Testis (tissue), 3 donors: ENCODE results near the gene ATP2C1. TPM values are rescaled to one million over a fixed set of nuclear protein-coding genes. Genes with fewer than 3 reads are reported as not detected.
"Not testable (repeated sequence)": the region's sequence is repeated elsewhere in the genome, so short reads cannot be mapped to it uniquely, and the experiment has no call there.

ENCODE experiments used
- DNase-seq: peaks from one replicate; pipeline ENCODE4 v3.0.0-alpha.2; 2019
- H3K27ac ChIP-seq, 2 donors: fragments of 200-600 bp; sonication (generic); one replicate each; pipeline ENCODE4 v1.5.1; 2019
- H3K27me3 ChIP-seq: fragments of 200-600 bp; sonication (generic); one replicate; pipeline ENCODE4 v1.5.1; 2019
- H3K36me3 ChIP-seq: fragments of 200-600 bp; sonication (generic); one replicate; pipeline ENCODE4 v1.5.1; 2017; ENCODE audit warnings: low read depth; ENCODE audit errors: missing control alignments
- H3K4me1 ChIP-seq: fragments of 200-600 bp; sonication (generic); one replicate; pipeline ENCODE4 v1.5.1; 2019
- H3K4me3 ChIP-seq, 2 donors: fragments of 200-600 bp; sonication (generic); one replicate each; pipeline ENCODE4 v1.5.1; 2017 to 2019
- H3K9me3 ChIP-seq: fragments of 200-600 bp; sonication (generic); one replicate; pipeline ENCODE4 v1.5.1; 2017
- POLR2A ChIP-seq: fragments of 450-650 bp; IDR thresholded peaks from one replicate; pipeline ENCODE4 v1.6.1; 2017; ENCODE audit warnings: antibody characterized with exemption, mild to moderate bottlenecking, moderate library complexity
- WGBS, 2 donors: methylation state at CpG; one replicate each; pipeline ENCODE4 v1.1.5; 2018; 5-methylcytosine and 5-hydroxymethylcytosine counted together
- intact Hi-C: fragments of 100-400 bp; cut with DNase I; formaldehyde crosslinking; loops from one replicate; pipeline ENCODE4 v1.15.1; 2023; ENCODE audit warnings: low total_unique reads
- polyA plus RNA-seq: library from polyadenylated mRNA; stranded (reverse); fragments of 350-450 nt; fragmentation: Illumina TruSeq; extraction: RNeasy Lipid Tissue Mini Kit (QIAGEN cat#74804); gene quantifications from one replicate; pipeline ENCODE4 v1.2.3, GENCODE V29; 2014; ENCODE audit warnings: low read depth, low replicate concordance; ENCODE audit not compliant: insufficient read depth
- total RNA-seq, 2 donors: library from RNA; depleted of rRNA; stranded (reverse); fragments of >200 nt; gene quantifications; one replicate each; pipeline ENCODE4 v1.2.3, GENCODE V29; 2016
- TF ChIP-seq, protein P1 (sequence below), 3 experiments: fragments of 450-650 bp in 2 of 3; fragments of 200-600 bp in 1 of 3; sonication (generic) in 1 of 3; IDR thresholded peaks; one replicate each; pipeline ENCODE4 v1.5.1; 2016 to 2019; ENCODE audit warnings: antibody characterized with exemption in 3 of 3, mild to moderate bottlenecking in 2 of 3, moderate library complexity in 1 of 3

Gene ATP2C1
- total and polyA plus RNA-seq, 3 donors from 2014 or later: 51.0 to 103 (median 88.0) TPM

DNA sequence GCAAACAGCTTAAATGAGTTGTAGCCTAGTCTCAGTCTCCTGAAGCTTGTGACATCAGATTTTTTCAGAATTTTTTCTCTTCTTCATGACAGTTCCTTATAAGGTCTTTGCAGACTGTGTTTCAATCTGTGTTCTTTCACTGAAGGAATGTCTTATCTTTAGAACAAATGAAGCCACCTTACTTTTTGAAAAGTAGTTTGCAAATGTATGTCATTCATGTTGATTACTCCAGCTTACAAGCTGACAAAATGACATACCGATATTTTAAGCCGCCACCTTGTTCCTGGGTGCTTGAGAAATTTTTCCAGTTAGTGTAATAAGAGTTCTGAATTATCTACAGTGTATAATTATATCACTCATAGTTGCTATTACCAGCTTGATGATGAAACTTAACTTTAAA is 75.7 kb downstream of the ATP2C1 start:
- 81 to 88% methylated on average over 2 of the region's 2 CpGs for WGBS, 2 donors
- Histone ChIP-seq H3K27ac (peak overlapping the region in 1 of 2 donors; percentile 10), H3K36me3 (no peaks in the 10 kb centered on the region), H3K27me3 (no peaks in the 10 kb centered on the region), H3K4me1 (no peaks in the 10 kb centered on the region), H3K4me3 (no peak overlapping the region), H3K9me3 (no peaks in the 10 kb centered on the region)
- no peak for DNase-seq
- intact Hi-C loops: no loop called here
- no peak for TF ChIP-seq POLR2A
- TF ChIP-seq, protein P1, sequence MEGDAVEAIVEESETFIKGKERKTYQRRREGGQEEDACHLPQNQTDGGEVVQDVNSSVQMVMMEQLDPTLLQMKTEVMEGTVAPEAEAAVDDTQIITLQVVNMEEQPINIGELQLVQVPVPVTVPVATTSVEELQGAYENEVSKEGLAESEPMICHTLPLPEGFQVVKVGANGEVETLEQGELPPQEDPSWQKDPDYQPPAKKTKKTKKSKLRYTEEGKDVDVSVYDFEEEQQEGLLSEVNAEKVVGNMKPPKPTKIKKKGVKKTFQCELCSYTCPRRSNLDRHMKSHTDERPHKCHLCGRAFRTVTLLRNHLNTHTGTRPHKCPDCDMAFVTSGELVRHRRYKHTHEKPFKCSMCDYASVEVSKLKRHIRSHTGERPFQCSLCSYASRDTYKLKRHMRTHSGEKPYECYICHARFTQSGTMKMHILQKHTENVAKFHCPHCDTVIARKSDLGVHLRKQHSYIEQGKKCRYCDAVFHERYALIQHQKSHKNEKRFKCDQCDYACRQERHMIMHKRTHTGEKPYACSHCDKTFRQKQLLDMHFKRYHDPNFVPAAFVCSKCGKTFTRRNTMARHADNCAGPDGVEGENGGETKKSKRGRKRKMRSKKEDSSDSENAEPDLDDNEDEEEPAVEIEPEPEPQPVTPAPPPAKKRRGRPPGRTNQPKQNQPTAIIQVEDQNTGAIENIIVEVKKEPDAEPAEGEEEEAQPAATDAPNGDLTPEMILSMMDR (IDR thresholded peaks at IDR 0.05): no peak

GRCh38 chr3:130971208-130971607 is 77.3 kb downstream of the ATP2C1 start:
- DNase-seq: no peak
- intact Hi-C loops: no loop called here
- TF ChIP-seq, protein P1 (IDR thresholded peaks at IDR 0.05): no peak
- TF ChIP-seq POLR2A: no peak
- H3K36me3 ChIP-seq: no peaks in the 10 kb centered on the region
- H3K4me3 ChIP-seq: no peak overlapping the region
- no peak overlapping the region for H3K27ac ChIP-seq
- no peaks in the 10 kb centered on the region for H3K9me3 ChIP-seq
- H3K27me3 ChIP-seq: no peaks in the 10 kb centered on the region
- no peaks in the 10 kb centered on the region for H3K4me1 ChIP-seq

DNA sequence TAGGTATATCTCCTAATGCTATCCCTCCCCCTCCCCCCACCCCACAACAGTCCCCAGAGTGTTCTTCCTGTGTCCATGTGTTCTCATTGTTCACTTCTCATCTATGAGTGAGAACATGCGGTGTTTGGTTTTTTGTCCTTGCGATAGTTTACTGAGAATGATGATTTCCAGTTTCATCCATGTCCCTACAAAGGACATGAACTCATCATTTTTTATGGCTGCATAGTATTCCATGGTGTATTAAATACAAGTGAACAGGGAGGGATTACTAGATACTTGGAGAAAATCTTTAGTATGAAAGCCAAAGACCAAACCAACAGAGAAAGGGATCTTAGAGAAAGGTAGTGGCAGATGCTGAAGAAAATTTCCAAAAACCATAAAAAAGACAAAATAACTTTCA is 78.7 kb downstream of the ATP2C1 start:
- H3K4me1 ChIP-seq, H3K9me3 ChIP-seq, H3K36me3 ChIP-seq, H3K27ac ChIP-seq, H3K4me3 ChIP-seq, DNase-seq, H3K27me3 ChIP-seq, intact Hi-C loops: not testable (repeated sequence)
- 92 to 96% methylated on average over 2 of the region's 2 CpGs for WGBS, 2 donors

- Histone ChIP-seq H3K36me3 (no peaks in the 10 kb centered on the region), H3K27ac (no peak overlapping the region), H3K4me3 (no peak overlapping the region), H3K4me1 (no peaks in the 10 kb centered on the region), H3K27me3 (no peaks in the 10 kb centered on the region), H3K9me3 (no peaks in the 10 kb centered on the region)
- 83 to 95% methylated on average over 5 of the region's 5 CpGs for WGBS, 2 donors
- DNase-seq: no peak
- intact Hi-C loops: no loop called here
- TF ChIP-seq, protein P1 (IDR thresholded peaks at IDR 0.05): no peak
- TF ChIP-seq POLR2A: no peak
Observed at GRCh38 chr3:130973406-130973805, 79.5 kb downstream of the ATP2C1 start.

DNA sequence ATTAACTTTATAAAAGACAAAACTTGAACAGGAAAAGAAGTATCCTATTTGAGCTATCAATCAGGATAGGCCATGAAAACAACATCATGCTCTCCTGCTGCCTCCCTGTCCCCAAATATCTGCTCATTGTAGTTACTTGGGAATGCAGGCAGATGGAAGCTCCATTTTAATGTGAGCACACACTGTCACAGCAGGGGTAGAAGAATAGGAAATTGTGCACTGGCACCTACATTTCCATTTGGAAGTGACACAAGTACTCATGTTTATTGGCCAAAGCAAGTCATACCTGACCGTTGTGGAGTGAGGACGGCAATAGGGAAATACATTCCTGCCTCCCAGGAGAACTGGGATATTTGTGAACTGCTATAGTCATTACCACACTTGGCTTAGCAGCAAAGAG is 80.3 kb downstream of the ATP2C1 start:
- Histone ChIP-seq H3K4me1 (no peaks in the 10 kb centered on the region), H3K9me3 (no peaks in the 10 kb centered on the region), H3K27ac (no peak overlapping the region), H3K27me3 (no peaks in the 10 kb centered on the region), H3K4me3 (no peak overlapping the region), H3K36me3 (no peaks in the 10 kb centered on the region)
- intact Hi-C loops: no loop called here
- TF ChIP-seq POLR2A: no peak
- WGBS, 2 donors: 97 to 98% methylated on average over 2 of the region's 2 CpGs
- DNase-seq: no peak

- TF ChIP-seq POLR2A: no peak
- TF ChIP-seq, protein P1 (IDR thresholded peaks at IDR 0.05): no peak
- no peaks in the 10 kb centered on the region for H3K9me3 ChIP-seq
- H3K4me3 ChIP-seq: no peak overlapping the region
- intact Hi-C loops: no loop called here
- H3K27me3 ChIP-seq: no peaks in the 10 kb centered on the region
- no peaks in the 10 kb centered on the region for H3K36me3 ChIP-seq
- no peak for DNase-seq
- no peaks in the 10 kb centered on the region for H3K4me1 ChIP-seq
- no peak overlapping the region for H3K27ac ChIP-seq
- 90 to 97% methylated on average over 3 of the region's 3 CpGs for WGBS, 2 donors
Observed at GRCh38 chr3:130975251-130975650, 81.4 kb downstream of the ATP2C1 start.
